Adrenal gland (tissue), 12 donors: Measurements from ENCODE around the gene LSS. TPM values are rescaled to one million over a fixed set of nuclear protein-coding genes. Genes with fewer than 3 reads are reported as not detected.

Source experiments
- DNase-seq, 7 donors: peaks; one replicate each; pipeline ENCODE4 v3.0.0-alpha.2; 2019 to 2020
- H3K27ac ChIP-seq, 5 donors: fragments of 200-600 bp; sonication (generic) in 4 of 5; 1 replicate in 3 of 5; 2 replicates in 2 of 5; pipeline versions ENCODE4 v1.5.1 to v1.8.0; 2016 to 2020; ENCODE audit warnings: mild to moderate bottlenecking in 1 of 5
- H3K27me3 ChIP-seq: fragments of 200-600 bp; 2 replicates; pipeline ENCODE4 v1.8.0; 2021
- H3K36me3 ChIP-seq, 2 donors: fragments of 200-600 bp; replicated peaks in 1 of 2; 1 replicate in 1 of 2; 2 replicates in 1 of 2; pipeline versions ENCODE4 v1.5.1 to v1.8.0; 2018 to 2022
- H3K4me1 ChIP-seq, 2 donors: fragments of 200-600 bp; replicated peaks in 1 of 2; 1 replicate in 1 of 2; 2 replicates in 1 of 2; pipeline versions ENCODE4 v1.5.1 to v1.8.0; 2018 to 2021
- H3K4me3 ChIP-seq, 4 donors: fragments of 200-600 bp; sonication (generic) in 3 of 4; one replicate each; pipeline ENCODE4 v1.5.1; 2016 to 2018
- H3K9me3 ChIP-seq, 3 donors: fragments of 200-600 bp; sonication (generic) in 1 of 3; replicated peaks in 1 of 3; 1 replicate in 2 of 3; 2 replicates in 1 of 3; pipeline versions ENCODE4 v1.5.1 to v1.8.0; 2016 to 2021
- POLR2A ChIP-seq, 2 donors: fragments of 450-650 bp; IDR thresholded peaks; one replicate each; pipeline ENCODE4 v1.6.1; 2017; ENCODE audit warnings: antibody characterized with exemption in 2 of 2, mild to moderate bottlenecking in 2 of 2, moderate library complexity in 1 of 2
- WGBS, 4 donors: extraction: QIAGEN DNeasy Blood & Tissue Kit in 2 of 4; methylation state at CpG; one replicate each; pipeline versions ENCODE4 v1.1.5 to v1.1.7; 2013 to 2017; 5-methylcytosine and 5-hydroxymethylcytosine counted together
- intact Hi-C, 2 donors: fragments of 100-400 bp; cut with DNase I; formaldehyde crosslinking; loops; one replicate each; pipeline versions ENCODE4 v1.14.1 to v1.15.0; 2022 to 2023
- polyA plus RNA-seq, 3 donors: library from polyadenylated mRNA; stranded (reverse); fragments of 200-250 nt in 2 of 3; fragments of 350-450 nt in 1 of 3; fragmentation: Illumina TruSeq in 1 of 3; extraction: RNeasy Lipid Tissue Mini Kit (QIAGEN cat#74804) in 1 of 3; gene quantifications; one replicate each; pipeline ENCODE4 v1.2.3, GENCODE V29; 2013 to 2014
- total RNA-seq, 9 donors: library from RNA; depleted of rRNA in 4 of 9; stranded (reverse); fragments of >200 nt in 4 of 9; fragments of 120-200 nt in 1 of 9; fragmentation: NEBNext Ultra II Directional in 1 of 9; extraction: Animal tissue kit (Norgen Biotek cat#: 25700) in 1 of 9; gene quantifications; one replicate each; pipeline versions ENCODE4 v1.1.0 to v1.2.4, GENCODE V29; 2013 to 2023
- TF ChIP-seq, protein P1 (sequence below), 6 experiments: fragments of 450-650 bp in 4 of 6; fragments of 200-600 bp in 2 of 6; sonication (generic) in 1 of 6; IDR thresholded peaks; 1 replicate in 5 of 6; 2 replicates in 1 of 6; pipeline versions ENCODE4 v1.5.1 to v1.8.0; 2016 to 2021; ENCODE audit warnings: antibody characterized with exemption in 6 of 6, mild to moderate bottlenecking in 2 of 6, moderate library complexity in 1 of 6
- donor health status: healthy with polysubstance abuse.
- donor health status: Bipolar disorder and iron deficiency.
- donor health status: DM: yes; HTN: yes; CAD: no.
- donor health status: DM: no; HTN: no; CAD: no.
- donor health status: DM: no; HTN: no; CAD: no.
- donor health status: DM: yes; HTN: yes; CAD: no.

Gene LSS
- total and polyA plus RNA-seq, 12 donors, result 46.3 to 246 (median 79.8) TPM

DNA sequence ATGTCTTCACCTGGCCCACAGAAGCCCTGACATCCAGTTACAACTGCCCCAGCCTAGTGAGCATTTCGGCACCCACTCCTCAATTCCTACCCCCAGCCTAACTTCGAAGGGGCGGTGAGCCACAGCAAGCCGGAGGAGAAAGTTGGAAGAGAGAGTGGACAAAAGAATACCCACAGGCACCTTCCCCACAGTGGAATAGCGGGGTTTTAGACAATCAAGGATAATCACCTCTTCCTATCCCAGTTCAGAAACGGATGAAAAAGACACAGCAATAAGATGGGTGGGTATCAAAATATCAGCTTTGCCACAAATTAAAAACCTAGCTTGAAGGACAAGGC lies 1.3 kb upstream of the LSS start:
- Histone ChIP-seq H3K4me3 (peak overlapping the region in 1 of 4 donors; percentile 94), H3K4me1 (peaks cover 12 to 35% of the 10 kb centered on the region in 2 donors), H3K27ac (peak overlapping the region in 2 of 5 donors; percentile 57 to 66), H3K9me3 (no peaks in the 10 kb centered on the region), H3K36me3 (peaks cover 0 to 13% of the 10 kb centered on the region in 2 donors), H3K27me3 (no peaks in the 10 kb centered on the region)
- intact Hi-C loops, result loop anchor here in 1 of 2 donors (10.0 kb wide), 1 partner anchor 85 kb away; no protein-coding TSS in a partner anchor
- no peak for DNase-seq
- 82 to 90% (median 88%) methylated on average over 6 of the region's 6 CpGs for WGBS, 4 donors
- TF ChIP-seq, protein P1, sequence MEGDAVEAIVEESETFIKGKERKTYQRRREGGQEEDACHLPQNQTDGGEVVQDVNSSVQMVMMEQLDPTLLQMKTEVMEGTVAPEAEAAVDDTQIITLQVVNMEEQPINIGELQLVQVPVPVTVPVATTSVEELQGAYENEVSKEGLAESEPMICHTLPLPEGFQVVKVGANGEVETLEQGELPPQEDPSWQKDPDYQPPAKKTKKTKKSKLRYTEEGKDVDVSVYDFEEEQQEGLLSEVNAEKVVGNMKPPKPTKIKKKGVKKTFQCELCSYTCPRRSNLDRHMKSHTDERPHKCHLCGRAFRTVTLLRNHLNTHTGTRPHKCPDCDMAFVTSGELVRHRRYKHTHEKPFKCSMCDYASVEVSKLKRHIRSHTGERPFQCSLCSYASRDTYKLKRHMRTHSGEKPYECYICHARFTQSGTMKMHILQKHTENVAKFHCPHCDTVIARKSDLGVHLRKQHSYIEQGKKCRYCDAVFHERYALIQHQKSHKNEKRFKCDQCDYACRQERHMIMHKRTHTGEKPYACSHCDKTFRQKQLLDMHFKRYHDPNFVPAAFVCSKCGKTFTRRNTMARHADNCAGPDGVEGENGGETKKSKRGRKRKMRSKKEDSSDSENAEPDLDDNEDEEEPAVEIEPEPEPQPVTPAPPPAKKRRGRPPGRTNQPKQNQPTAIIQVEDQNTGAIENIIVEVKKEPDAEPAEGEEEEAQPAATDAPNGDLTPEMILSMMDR (IDR thresholded peaks at IDR 0.05), result no peak
- TF ChIP-seq POLR2A (IDR thresholded peaks at IDR 0.05), result no peak

DNA sequence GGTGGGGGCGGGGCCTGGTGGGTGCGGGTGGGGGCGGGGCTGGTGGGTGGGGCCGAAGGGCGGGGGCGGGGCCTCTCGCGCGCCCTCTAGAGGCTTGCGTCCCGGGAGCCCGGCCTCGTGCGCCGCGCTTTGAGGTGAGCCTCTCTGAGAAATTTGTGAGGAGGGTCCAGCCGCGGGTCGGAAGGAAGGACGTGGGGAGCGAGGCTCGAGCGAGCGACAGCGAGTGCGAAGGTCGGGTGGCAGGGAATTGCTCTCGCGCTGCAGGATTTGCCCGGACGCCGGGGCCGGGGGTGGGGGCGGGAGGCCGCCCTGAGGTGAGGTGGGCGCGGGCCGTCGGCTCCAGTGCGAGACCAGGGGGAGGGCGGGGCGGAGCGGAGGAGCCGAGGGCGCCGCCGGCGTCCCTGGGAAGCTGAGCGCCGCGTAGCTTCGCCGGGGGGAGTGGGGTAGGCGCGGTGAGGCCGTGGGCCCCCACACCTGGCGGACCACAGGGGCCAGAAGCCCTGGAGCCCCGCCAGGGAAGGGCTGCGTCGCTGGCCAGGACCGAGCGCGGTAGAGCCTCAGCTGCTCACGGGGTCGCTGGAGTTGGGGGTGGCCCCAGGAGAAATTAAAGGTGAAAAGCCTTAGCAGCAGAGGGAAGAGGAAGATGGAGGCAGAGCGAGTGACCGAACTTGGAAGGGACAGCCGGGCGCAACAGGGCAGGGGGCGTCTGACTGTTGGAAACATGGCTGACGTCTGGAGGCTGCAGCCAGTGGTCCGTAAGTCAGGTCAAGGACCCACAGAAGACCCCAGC lies 754 bp upstream of the LSS start:
- 3 to 10% (median 5%) methylated on average over 21 to 71 of the region's 72 CpGs for WGBS, 4 donors
- DNase-seq, result peak in 2 of 7 donors; percentile 33 to 56
- H3K36me3 ChIP-seq, result peaks cover 0 to 8% of the 10 kb centered on the region in 2 donors
- H3K27me3 ChIP-seq, result no peaks in the 10 kb centered on the region
- TF ChIP-seq, protein P1 (IDR thresholded peaks at IDR 0.05), result peak; percentile 26 to 48 (median 38)
- no peak for TF ChIP-seq POLR2A (IDR thresholded peaks at IDR 0.05)
- intact Hi-C loops, result loop anchor here in 1 of 2 donors (10.0 kb wide), 1 partner anchor 85 kb away; no protein-coding TSS in a partner anchor
- no peaks in the 10 kb centered on the region for H3K9me3 ChIP-seq
- H3K27ac ChIP-seq, result peak overlapping the region in 2 of 5 donors; percentile 57 to 66
- peaks cover 12 to 41% of the 10 kb centered on the region in 2 donors for H3K4me1 ChIP-seq
- peak overlapping the region in 2 of 4 donors; percentile 33 to 94 for H3K4me3 ChIP-seq

DNA sequence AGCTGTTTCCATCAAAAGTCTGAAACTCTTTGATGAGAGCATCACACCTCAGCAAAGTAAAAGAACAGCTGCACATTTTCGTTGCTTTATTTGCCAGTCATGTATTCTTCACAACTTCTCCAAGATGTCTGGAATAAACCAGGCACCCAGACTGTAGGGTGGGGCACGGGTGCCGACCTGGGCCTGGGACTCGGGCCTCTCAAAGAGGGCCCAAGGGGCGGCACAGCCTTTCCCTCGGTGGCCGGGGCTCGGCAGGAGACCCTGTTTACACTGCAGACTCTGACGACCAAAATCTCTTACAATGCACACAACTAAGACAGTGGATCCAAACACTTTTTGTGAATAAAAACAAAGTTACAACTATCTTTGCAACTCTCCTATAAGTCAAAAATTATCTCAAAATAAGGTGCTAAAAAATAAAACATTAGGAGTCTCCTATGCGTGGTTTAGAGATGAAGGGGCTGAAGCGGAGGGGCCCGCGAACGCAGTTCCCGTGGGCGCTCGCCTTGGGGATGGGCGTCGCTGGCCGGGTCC lies 696 bp downstream of the LSS start:
- intact Hi-C loops, result loop anchor here in 1 of 2 donors (10.0 kb wide), 1 partner anchor 83 kb away; no protein-coding TSS in a partner anchor
- DNase-seq, result no peak

More for the DNA sequence above, 696 bp downstream of the LSS start:
- no peaks in the 10 kb centered on the region for H3K9me3 ChIP-seq
- H3K27ac ChIP-seq, result peak overlapping the region; percentile 48 to 95 (median 86)
- peaks cover 12 to 42% of the 10 kb centered on the region in 2 donors for H3K4me1 ChIP-seq
- H3K27me3 ChIP-seq, result no peaks in the 10 kb centered on the region
- H3K4me3 ChIP-seq, result peak overlapping the region; percentile 10 to 99 (median 82)
- TF ChIP-seq, protein P1 (IDR thresholded peaks at IDR 0.05), result no peak
- no peak for TF ChIP-seq POLR2A (IDR thresholded peaks at IDR 0.05)
- 1 to 7% (median 3%) methylated on average over 12 to 20 of the region's 20 CpGs for WGBS, 4 donors
- no peaks in the 10 kb centered on the region for H3K36me3 ChIP-seq
